ENCODE data around the gene COG7.
"Not testable (repeated sequence)": the region's sequence is repeated elsewhere in the genome, so short reads cannot be mapped to it uniquely, and the experiment has no call there.

Gene COG7

DNA sequence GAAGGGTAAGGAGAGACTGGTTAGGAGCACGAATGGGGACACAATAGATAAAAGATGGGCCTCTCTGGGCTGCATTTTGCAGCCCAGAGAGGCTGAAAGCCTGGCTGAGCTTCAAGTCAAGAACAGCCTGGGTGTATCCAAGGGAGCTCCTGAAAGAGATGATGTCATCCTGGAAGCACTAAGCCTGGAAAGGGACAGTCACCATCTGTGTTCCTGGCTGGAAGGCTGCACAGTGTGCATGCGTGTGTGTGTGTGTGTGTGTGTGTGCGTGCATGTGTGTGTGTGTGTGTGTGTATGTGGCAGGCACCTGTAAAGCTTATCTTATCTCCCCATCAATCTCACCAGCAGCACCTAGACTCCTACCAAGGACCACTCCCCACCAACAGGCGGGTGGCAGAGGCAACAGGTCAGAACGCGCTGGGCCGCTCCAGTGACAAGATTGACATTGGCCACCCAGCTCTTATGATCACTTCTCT is 44.1 kb downstream of the COG7 start:
- DNase-seq = no peak

- no peak for DNase-seq
Observed at GRCh38 chr16:23408242-23408822, 44.7 kb downstream of the COG7 start.

DNA sequence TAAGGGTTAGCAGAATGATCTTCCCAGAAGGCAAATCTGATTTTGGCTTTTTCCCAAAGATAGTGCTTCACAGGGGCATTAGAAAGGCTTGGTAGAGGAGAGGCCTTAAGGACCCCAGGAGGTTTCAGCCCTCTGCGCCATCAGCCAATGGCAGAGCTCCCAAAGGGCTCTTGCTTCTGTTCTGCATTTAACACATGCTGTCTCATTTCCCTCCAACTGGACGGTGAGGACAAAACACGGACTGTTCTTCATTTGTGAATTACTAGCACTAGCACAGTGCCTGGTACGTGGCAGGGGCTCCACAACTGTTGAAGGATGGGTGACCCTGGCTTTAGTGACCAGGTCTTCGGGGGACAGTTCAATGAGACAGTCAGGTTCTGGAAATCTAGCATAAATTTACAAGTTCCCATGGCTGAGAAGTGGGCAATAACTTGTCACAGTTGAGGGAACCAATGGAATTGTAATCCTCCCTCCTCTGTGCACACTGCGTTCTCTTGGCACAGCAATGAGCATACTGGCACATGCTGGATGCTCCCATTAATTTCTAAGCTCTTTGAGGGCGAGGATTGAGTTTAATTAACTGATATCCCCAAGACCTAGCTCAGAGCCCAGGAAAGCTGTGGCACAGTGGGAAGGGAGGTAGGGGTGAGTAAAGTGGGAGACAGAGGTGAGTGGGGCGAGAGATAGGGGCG is 45.4 kb downstream of the COG7 start:
- no peak for DNase-seq

DNA sequence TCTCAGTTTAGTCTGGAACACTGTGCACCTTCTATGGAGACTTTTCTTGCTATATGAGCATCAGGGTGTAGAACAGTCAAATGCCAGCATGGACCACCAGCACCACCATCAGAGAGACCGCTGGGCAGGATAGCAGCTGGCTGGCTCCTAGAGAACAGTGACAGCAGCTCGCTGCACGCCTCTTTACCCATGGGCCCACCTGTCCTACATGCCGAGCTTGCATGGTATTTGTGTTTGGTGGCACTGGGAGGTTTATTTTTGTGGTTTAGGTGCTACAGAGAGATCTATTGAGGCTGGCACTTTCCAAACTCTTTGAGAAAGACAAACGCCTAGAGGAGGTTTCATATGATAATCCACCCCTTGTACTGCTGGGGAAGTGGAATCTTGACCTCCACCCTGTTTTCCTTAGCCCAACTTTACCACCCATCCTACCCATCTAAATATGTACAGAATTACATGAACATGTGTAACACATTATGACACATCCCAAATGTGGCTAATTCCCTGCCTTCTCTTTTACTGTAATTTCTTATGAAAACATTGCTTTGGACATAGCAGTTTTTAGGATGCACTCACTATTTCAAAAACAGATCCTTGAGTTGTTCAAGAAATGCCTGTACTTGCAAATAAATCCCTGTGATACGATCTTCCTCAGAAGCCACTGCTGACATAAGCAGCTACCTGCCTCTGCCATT is 46.3 kb downstream of the COG7 start:
- DNase-seq = no peak

DNA sequence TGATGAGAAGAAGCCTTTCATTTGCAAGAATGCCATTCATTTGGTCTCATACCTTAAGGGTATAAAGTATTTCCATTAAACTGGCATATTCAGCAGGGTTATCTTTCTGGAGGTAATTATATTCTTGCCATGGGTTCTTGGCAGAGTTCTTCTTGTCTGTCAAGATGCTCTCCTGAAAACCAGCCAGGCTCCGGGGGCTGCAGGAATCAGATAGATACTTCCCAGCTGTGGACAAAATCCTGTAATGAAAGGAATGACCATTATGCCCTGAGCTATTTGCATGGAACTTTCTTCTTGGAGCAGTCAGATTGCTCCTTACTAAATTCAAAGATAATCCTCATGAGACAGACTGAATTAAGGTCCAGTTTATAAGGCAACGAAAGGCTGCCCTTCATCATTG is 47.0 kb downstream of the COG7 start:
- no peak for DNase-seq

GRCh38 chr16:23403547-23403946 is 49.4 kb downstream of the COG7 start:
- no peak for DNase-seq

- DNase-seq = no peak
Observed at GRCh38 chr16:23402100-23402499, 50.9 kb downstream of the COG7 start.

GRCh38 chr16:23401139-23401538 is 51.9 kb downstream of the COG7 start:
- DNase-seq = no peak

DNA sequence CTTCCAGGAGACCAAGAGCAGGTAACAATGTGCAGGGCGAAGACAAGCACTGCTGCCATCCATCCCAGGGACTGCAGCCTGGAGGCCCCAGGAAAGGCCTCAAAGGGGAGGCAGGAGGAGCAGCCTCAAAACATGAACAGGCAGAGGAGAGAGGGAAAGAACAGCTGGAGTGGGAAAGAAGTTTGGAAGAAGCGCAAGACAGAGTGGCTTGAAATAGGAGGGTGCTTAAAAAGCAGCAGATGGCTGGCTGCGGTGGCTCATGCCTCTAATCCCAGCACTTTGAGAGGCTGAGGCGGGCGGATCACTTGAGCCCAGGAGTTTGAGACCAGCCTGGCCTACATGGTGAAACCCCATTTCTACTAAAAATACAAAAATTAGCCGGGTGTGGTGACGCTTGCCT is 52.5 kb downstream of the COG7 start:
- not testable (repeated sequence) for DNase-seq

GRCh38 chr16:23398987-23399805 is 53.8 kb downstream of the COG7 start:
- no peak for DNase-seq

GRCh38 chr16:23397464-23397863 is 55.5 kb downstream of the COG7 start:
- no peak for DNase-seq

DNA sequence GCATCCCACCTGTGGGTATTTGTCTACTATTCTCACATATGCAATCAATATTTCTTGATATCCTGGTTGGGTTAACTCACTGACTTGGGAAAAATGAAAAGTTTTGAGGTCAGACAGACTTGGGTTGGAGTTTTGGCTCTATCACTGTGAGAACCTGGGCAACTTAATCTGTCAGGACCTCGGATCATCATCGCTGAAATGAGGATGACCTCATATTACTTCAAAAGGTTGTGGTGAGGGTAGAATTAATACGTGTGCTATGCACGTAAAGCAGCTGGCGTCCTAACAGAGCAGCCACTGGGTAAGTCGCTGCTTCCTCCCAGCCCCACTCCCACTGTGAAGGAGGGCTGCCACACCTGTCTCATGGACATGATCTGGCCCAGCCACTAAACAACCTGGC is 57.3 kb downstream of the COG7 start:
- DNase-seq = no peak

GRCh38 chr16:23394141-23394831 is 58.7 kb downstream of the COG7 start:
- DNase-seq = no peak

GRCh38 chr16:23392223-23392600 is 60.8 kb downstream of the COG7 start:
- DNase-seq = no peak

DNA sequence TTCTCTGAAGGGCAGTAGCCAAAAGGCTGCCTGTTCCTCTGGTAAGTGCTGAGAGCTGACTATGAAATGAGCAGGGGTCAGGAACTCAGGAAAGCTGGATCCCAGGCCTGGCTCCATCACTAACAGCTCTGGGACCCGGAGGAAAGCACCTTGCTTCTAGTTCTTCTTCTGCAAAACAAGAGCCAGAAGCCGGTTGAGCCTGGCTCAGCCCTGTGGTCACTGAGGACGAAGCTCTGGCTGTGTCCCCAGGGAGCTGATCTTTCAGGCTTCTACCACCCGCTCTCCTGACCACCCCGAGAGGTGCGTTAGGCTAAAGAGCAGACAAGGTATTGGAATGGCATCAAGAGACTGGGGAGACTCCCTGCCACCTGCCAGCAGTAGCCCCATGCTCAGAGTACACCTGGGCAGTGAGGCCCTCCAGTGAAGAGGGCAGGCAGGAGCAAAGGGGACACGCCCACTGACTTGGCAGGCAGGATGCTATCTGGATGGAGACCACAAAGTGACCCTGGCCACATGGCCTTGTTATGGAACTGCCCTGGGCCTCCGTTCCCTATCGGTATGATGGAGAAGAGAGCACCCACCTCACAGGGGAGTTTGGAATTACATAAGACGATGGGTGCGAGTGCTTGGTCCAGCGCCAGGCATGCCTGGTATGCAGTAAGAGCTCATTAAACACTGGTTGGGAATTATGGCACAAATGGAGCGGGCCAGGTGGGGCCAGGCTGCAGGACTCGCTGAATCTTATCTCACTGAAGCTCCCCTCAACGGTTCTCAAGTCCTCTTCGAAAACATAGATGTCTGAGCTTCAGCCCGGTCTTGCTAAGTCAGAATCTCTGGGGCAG is 61.4 kb downstream of the COG7 start:
- DNase-seq = no peak

GRCh38 chr16:23389936-23390335 is 63.1 kb downstream of the COG7 start:
- not testable (repeated sequence) for DNase-seq

GRCh38 chr16:23389201-23389600 is 63.8 kb downstream of the COG7 start:
- no peak for DNase-seq

GRCh38 chr16:23388786-23389185 is 64.2 kb downstream of the COG7 start:
- no peak for DNase-seq

- DNase-seq = no peak
Observed at GRCh38 chr16:23387666-23388065, 65.3 kb downstream of the COG7 start.

DNA sequence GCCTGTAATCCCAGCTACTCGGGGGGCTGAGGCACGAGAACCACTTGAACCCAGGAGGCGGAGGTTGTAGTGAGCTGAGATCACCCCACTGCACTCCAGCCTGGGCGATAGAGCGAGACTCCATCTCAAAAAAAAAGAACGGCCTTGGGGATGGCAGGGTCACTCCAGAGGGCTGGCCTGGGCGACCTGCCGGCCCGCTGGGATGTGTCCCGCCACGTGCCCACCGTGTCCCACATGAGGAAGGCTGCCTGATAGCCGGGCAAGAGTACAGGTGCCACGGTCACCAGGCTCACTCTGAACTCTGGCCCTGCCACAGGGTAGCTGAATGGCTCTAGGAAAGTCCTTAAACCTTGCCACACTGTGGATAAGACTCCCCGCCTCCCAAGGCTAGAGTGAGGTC is 67.5 kb downstream of the COG7 start:
- DNase-seq = no peak

GRCh38 chr16:23384878-23385277 is 68.1 kb downstream of the COG7 start:
- DNase-seq = no peak

DNA sequence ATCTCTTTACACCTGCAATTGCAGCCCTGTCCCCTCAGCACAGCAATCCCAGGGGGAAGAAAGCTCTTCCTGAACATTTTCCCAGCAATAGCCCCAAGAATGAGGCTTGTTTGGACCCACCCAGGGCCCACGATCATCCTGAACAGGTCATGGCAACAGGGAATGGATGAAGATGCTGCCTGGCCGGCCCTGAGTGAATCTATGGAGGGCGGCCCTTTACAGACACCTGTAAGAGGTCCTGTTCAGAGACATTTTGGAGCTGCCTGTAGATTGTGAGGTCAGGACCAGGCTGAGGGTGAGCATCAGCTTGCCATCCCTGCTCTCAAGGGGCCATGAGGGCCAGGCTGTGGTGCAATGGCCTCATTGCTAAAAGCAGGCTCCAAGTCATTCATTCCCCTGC is 69.1 kb downstream of the COG7 start:
- no peak for DNase-seq
